HepG2 (cell line): Measurements from ENCODE around the gene PRMT7. TPM values are rescaled to one million over a fixed set of nuclear protein-coding genes. Genes with fewer than 3 reads are reported as not detected.

Source experiments
- ATF3 ChIP-seq: sonication (generic); formaldehyde crosslinking; IDR thresholded peaks from 2 replicates; pipeline ENCODE4 v1.4.0; 2020; ENCODE audit warnings: missing genetic modification reagents
- CREB1 ChIP-seq, 2 experiments: fragments of 450-650 bp in 1 of 2; IDR thresholded peaks; 2 replicates each; pipeline ENCODE4 v1.6.1; 2016 to 2017; ENCODE audit warnings: control low read depth in 1 of 2, mild to moderate bottlenecking in 1 of 2, missing compliant biosample characterization in 1 of 2, missing genetic modification characterization in 1 of 2
- GZF1 ChIP-seq: sonication (generic); formaldehyde crosslinking; IDR thresholded peaks from 2 replicates; pipeline ENCODE4 v1.5.1; 2020; ENCODE audit warnings: mild to moderate bottlenecking, missing genetic modification reagents
- MAFF ChIP-seq: IDR thresholded peaks from 2 replicates; pipeline ENCODE4 v1.6.1; 2011; ENCODE audit warnings: low read depth, low read length, improper control_type of control experiment
- MXD4 ChIP-seq: IDR thresholded peaks from 2 replicates; pipeline ENCODE4 v1.6.1; 2016; ENCODE audit warnings: mild to moderate bottlenecking, missing biosample characterization, missing genetic modification reagents
- MYPOP ChIP-seq: sonication (generic); formaldehyde crosslinking; IDR thresholded peaks from 2 replicates; pipeline ENCODE4 v1.8.1; 2023; ENCODE audit warnings: mild to moderate bottlenecking, moderate library complexity, missing genetic modification reagents
- XBP1 ChIP-seq: sonication (generic); formaldehyde crosslinking; IDR thresholded peaks from 2 replicates; pipeline ENCODE4 v1.5.0; 2020; ENCODE audit warnings: missing genetic modification reagents
- ZKSCAN5 ChIP-seq: sonication (generic); formaldehyde crosslinking; IDR thresholded peaks from 2 replicates; pipeline ENCODE4 v1.5.1; 2020; ENCODE audit warnings: mild to moderate bottlenecking, missing genetic modification reagents
- ZNF101 ChIP-seq: sonication (generic); formaldehyde crosslinking; IDR thresholded peaks from 2 replicates; pipeline ENCODE4 v1.4.0; 2020; ENCODE audit warnings: mild to moderate bottlenecking, low read depth, missing genetic modification reagents, borderline replicate concordance
- ZNF160 ChIP-seq: sonication (generic); formaldehyde crosslinking; IDR thresholded peaks from 2 replicates; pipeline ENCODE4 v1.8.0; 2022; ENCODE audit warnings: mild to moderate bottlenecking, inconsistent platforms, missing genetic modification reagents
- ZNF251 ChIP-seq: sonication (generic); formaldehyde crosslinking; IDR thresholded peaks from 2 replicates; pipeline ENCODE4 v1.9.0; 2021; ENCODE audit warnings: mild to moderate bottlenecking, missing genetic modification reagents
- ZNF44 ChIP-seq: sonication (generic); formaldehyde crosslinking; IDR thresholded peaks from 2 replicates; pipeline ENCODE4 v1.5.1; 2020; ENCODE audit warnings: mild to moderate bottlenecking, missing genetic modification reagents
- ZNF619 ChIP-seq: sonication (generic); formaldehyde crosslinking; IDR thresholded peaks from 2 replicates; pipeline ENCODE4 v1.4.0; 2020; ENCODE audit warnings: mild to moderate bottlenecking, missing genetic modification reagents
- ZNF737 ChIP-seq: sonication (generic); formaldehyde crosslinking; IDR thresholded peaks from 2 replicates; pipeline ENCODE4 v1.5.0; 2020; ENCODE audit warnings: missing genetic modification reagents, mild to moderate bottlenecking, borderline replicate concordance
- ZNF879 ChIP-seq: sonication (generic); formaldehyde crosslinking; IDR thresholded peaks from 2 replicates; pipeline ENCODE4 v1.8.1; 2023; ENCODE audit warnings: missing genetic modification reagents
- polyA plus RNA-seq, 8 experiments: library from polyadenylated mRNA; depleted of rRNA in 3 of 8; stranded (reverse) in 7 of 8; unstranded in 1 of 8; fragments of >200 nt; fragmentation: Illumina TruSeq in 4 of 8; extraction: Trizol in 4 of 8; gene quantifications; 2 replicates each; pipeline versions ENCODE4 v1.2.1 to v1.2.3, GENCODE V29; 2011 to 2016; ENCODE audit warnings: low read depth in 4 of 8, missing spikeins in 1 of 8, mixed read lengths in 1 of 8; ENCODE audit not compliant: insufficient read depth in 1 of 8
- total RNA-seq, 5 experiments: library from RNA; depleted of rRNA; stranded (reverse); fragments of >200 nt; fragmentation: Illumina TruSeq; extraction: Trizol; gene quantifications; 2 replicates each; pipeline ENCODE4 v1.2.3, GENCODE V29; 2016; ENCODE audit warnings: low read depth in 1 of 5
- TF ChIP-seq, protein P1 (sequence below): sonication (generic); formaldehyde crosslinking; IDR thresholded peaks from 2 replicates; pipeline ENCODE4 v1.4.0; 2020; ENCODE audit warnings: missing genetic modification reagents, borderline replicate concordance
- TF ChIP-seq, protein P2 (sequence below): sonication (generic); formaldehyde crosslinking; IDR thresholded peaks from 2 replicates; pipeline ENCODE4 v1.5.0; 2020; ENCODE audit warnings: mild to moderate bottlenecking, missing genetic modification reagents, borderline replicate concordance
- TF ChIP-seq, protein P3 (sequence below): sonication (generic); formaldehyde crosslinking; IDR thresholded peaks from 2 replicates; pipeline ENCODE4 v1.4.0; 2020; ENCODE audit warnings: missing genetic modification reagents
- TF ChIP-seq, protein P4 (sequence below): sonication (generic); formaldehyde crosslinking; IDR thresholded peaks from 2 replicates; pipeline ENCODE4 v1.5.0; 2020; ENCODE audit warnings: mild to moderate bottlenecking, missing genetic modification reagents

PRMT7 gene
- total and polyA plus RNA-seq, 2 of the 13 experiments (the other 11 are each of a cell fraction or from before 2014, with no cell fraction given): 47.5 to 55.0 TPM

GRCh38 chr16:68265078-68265920 is 45.5 kb upstream of the PRMT7 start (continued):
- TF ChIP-seq, protein P1, sequence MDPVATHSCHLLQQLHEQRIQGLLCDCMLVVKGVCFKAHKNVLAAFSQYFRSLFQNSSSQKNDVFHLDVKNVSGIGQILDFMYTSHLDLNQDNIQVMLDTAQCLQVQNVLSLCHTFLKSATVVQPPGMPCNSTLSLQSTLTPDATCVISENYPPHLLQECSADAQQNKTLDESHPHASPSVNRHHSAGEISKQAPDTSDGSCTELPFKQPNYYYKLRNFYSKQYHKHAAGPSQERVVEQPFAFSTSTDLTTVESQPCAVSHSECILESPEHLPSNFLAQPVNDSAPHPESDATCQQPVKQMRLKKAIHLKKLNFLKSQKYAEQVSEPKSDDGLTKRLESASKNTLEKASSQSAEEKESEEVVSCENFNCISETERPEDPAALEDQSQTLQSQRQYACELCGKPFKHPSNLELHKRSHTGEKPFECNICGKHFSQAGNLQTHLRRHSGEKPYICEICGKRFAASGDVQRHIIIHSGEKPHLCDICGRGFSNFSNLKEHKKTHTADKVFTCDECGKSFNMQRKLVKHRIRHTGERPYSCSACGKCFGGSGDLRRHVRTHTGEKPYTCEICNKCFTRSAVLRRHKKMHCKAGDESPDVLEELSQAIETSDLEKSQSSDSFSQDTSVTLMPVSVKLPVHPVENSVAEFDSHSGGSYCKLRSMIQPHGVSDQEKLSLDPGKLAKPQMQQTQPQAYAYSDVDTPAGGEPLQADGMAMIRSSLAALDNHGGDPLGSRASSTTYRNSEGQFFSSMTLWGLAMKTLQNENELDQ (CRISPR knock-in tag): peak; percentile 22; the same call in 1 of the 2 replicates
- TF ChIP-seq ZNF879 (CRISPR knock-in tag): no peak
- TF ChIP-seq ZNF101: peak; percentile 90; the same call in 1 of the 2 replicates
- TF ChIP-seq MAFF: peak; percentile 23; the same call in 1 of the 2 replicates
- TF ChIP-seq ZKSCAN5: no peak
- TF ChIP-seq ZNF619: 0 out of 2 replicates have a peak, but pooled peaks have one; percentile 34
- peak; percentile 74 for TF ChIP-seq MYPOP
- peak; percentile 82 for TF ChIP-seq MXD4 (CRISPR knock-in tag)
- TF ChIP-seq ZNF44 (CRISPR knock-in tag): no peak
- TF ChIP-seq, protein P2, sequence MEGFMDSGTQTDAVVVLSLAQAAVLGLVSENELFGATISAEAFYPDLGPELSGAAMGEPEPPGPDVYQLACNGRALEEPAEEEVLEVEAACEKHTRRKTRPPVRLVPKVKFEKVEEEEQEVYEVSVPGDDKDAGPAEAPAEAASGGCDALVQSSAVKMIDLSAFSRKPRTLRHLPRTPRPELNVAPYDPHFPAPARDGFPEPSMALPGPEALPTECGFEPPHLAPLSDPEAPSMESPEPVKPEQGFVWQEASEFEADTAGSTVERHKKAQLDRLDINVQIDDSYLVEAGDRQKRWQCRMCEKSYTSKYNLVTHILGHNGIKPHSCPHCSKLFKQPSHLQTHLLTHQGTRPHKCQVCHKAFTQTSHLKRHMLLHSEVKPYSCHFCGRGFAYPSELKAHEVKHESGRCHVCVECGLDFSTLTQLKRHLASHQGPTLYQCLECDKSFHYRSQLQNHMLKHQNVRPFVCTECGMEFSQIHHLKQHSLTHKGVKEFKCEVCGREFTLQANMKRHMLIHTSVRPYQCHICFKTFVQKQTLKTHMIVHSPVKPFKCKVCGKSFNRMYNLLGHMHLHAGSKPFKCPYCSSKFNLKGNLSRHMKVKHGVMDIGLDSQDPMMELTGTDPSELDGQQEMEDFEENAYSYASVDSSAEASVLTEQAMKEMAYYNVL (CRISPR knock-in tag): no peak
- TF ChIP-seq ZNF251 (CRISPR knock-in tag): no peak
- TF ChIP-seq CREB1 (IDR thresholded peaks at IDR 0.05): peak; percentile 53; the same call in 1 of the 2 replicates
- no peak; the same call in none of the 2 replicates for TF ChIP-seq CREB1 (CRISPR knock-in tag; IDR thresholded peaks at IDR 0.05)
- TF ChIP-seq ATF3 (CRISPR knock-in tag): peak; percentile 97
- TF ChIP-seq, protein P3, sequence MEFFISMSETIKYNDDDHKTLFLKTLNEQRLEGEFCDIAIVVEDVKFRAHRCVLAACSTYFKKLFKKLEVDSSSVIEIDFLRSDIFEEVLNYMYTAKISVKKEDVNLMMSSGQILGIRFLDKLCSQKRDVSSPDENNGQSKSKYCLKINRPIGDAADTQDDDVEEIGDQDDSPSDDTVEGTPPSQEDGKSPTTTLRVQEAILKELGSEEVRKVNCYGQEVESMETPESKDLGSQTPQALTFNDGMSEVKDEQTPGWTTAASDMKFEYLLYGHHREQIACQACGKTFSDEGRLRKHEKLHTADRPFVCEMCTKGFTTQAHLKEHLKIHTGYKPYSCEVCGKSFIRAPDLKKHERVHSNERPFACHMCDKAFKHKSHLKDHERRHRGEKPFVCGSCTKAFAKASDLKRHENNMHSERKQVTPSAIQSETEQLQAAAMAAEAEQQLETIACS (CRISPR knock-in tag): no peak
- TF ChIP-seq XBP1: no peak
- TF ChIP-seq ZNF737 (CRISPR knock-in tag): no peak; the same call in 1 of the 2 replicates
- TF ChIP-seq, protein P4, sequence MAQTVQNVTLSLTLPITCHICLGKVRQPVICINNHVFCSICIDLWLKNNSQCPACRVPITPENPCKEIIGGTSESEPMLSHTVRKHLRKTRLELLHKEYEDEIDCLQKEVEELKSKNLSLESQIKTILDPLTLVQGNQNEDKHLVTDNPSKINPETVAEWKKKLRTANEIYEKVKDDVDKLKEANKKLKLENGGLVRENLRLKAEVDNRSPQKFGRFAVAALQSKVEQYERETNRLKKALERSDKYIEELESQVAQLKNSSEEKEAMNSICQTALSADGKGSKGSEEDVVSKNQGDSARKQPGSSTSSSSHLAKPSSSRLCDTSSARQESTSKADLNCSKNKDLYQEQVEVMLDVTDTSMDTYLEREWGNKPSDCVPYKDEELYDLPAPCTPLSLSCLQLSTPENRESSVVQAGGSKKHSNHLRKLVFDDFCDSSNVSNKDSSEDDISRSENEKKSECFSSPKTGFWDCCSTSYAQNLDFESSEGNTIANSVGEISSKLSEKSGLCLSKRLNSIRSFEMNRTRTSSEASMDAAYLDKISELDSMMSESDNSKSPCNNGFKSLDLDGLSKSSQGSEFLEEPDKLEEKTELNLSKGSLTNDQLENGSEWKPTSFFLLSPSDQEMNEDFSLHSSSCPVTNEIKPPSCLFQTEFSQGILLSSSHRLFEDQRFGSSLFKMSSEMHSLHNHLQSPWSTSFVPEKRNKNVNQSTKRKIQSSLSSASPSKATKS (CRISPR knock-in tag): no peak
- no peak; the same call in 1 of the 2 replicates for TF ChIP-seq ZNF160
- no peak for TF ChIP-seq GZF1 (CRISPR knock-in tag)
